ENCODE measurements around the gene RPS6KA5.

RPS6KA5 gene

DNA sequence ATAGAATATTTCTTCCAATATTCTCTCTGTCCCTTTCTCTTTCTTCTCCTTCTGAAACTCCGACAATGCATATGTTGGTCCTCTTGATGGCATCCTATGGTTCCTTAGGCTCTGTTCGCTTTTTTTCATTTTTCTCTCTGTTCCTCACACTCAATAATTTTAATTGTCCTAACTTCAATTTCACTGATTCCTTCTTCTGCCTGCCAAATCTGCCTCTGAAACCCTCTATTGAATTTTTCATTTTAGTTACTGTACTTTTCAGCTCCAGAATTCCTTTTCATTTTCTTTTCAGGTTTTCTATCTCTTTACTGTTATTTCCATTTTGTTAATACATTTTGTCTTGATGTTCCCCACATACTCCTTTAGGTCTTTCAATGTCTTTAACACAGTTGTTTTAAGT is 177.2 kb downstream of the RPS6KA5 start:
- ATAC-seq (ENCODE audit: insufficient read depth, low read depth) = no peak
- H4K20me1 ChIP-seq (ENCODE audit: insufficient read depth, low read length) = no peaks in the 10 kb centered on the region
- TF ChIP-seq, protein P1, sequence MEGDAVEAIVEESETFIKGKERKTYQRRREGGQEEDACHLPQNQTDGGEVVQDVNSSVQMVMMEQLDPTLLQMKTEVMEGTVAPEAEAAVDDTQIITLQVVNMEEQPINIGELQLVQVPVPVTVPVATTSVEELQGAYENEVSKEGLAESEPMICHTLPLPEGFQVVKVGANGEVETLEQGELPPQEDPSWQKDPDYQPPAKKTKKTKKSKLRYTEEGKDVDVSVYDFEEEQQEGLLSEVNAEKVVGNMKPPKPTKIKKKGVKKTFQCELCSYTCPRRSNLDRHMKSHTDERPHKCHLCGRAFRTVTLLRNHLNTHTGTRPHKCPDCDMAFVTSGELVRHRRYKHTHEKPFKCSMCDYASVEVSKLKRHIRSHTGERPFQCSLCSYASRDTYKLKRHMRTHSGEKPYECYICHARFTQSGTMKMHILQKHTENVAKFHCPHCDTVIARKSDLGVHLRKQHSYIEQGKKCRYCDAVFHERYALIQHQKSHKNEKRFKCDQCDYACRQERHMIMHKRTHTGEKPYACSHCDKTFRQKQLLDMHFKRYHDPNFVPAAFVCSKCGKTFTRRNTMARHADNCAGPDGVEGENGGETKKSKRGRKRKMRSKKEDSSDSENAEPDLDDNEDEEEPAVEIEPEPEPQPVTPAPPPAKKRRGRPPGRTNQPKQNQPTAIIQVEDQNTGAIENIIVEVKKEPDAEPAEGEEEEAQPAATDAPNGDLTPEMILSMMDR (IDR thresholded peaks at IDR 0.05; ENCODE audit: borderline replicate concordance, extremely low read depth, low read length, poor library complexity, severe bottlenecking) = no peak
- no peak for TF ChIP-seq EZH2 (IDR thresholded peaks at IDR 0.05; ENCODE audit: borderline replicate concordance, low read depth, low read length, severe bottlenecking)

DNA sequence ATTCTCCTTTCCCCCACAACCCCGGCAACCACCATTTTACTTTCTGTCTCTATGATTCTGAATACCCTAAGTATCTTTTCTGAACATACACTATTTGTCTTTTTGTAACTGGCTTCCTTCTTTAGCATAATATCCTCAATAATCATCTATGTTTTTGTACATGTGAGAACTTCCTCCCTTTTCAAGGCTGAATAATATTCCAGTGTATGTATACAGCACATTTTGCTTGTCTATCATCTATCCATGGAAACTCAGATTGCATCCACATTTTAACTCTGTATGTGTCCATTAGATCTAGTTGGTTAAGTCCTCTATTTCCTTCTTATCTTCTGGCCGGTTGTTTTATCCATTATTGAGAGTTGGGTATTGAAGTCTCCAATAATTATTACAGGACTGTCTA is 180.2 kb downstream of the RPS6KA5 start:
- no peak overlapping the region for H3K27ac ChIP-seq (ENCODE audit: low read length)
- no peaks in the 10 kb centered on the region for H3K27me3 ChIP-seq (ENCODE audit: insufficient read depth, low read length, poor library complexity)
- no peaks in the 10 kb centered on the region for H4K20me1 ChIP-seq (ENCODE audit: insufficient read depth, low read length)
- no peaks in the 10 kb centered on the region for H3K4me1 ChIP-seq (ENCODE audit: insufficient read depth, low read length)
- DNase-seq = no peak
- peaks cover 11% of the 10 kb centered on the region for H3K9me3 ChIP-seq (ENCODE audit: insufficient read depth, low read length, severe bottlenecking)
- H3K36me3 ChIP-seq (ENCODE audit: insufficient read depth, low read length) = peaks cover 9% of the 10 kb centered on the region
- no peak overlapping the region for H3K4me2 ChIP-seq (ENCODE audit: insufficient read depth, low read length)
- no peak overlapping the region for H3K4me3 ChIP-seq (ENCODE audit: low read depth in 1 of 2, low read length in 2 of 2)
- no peaks in the 10 kb centered on the region for H3K79me2 ChIP-seq (ENCODE audit: insufficient read depth, low read length)
- no peak for ATAC-seq (ENCODE audit: insufficient read depth, low read depth)
- no peak overlapping the region for H2AFZ ChIP-seq (ENCODE audit: low read depth, low read length)
- no peak for TF ChIP-seq EZH2 (IDR thresholded peaks at IDR 0.05; ENCODE audit: borderline replicate concordance, low read depth, low read length, severe bottlenecking)
- TF ChIP-seq, protein P1 (IDR thresholded peaks at IDR 0.05; ENCODE audit: borderline replicate concordance, extremely low read depth, low read length, poor library complexity, severe bottlenecking) = no peak
- no peak overlapping the region for H3K9ac ChIP-seq (ENCODE audit: low read depth, low read length)

More for the DNA sequence above, 177.2 kb downstream of the RPS6KA5 start:
- Histone ChIP-seq H3K36me3 (ENCODE audit: insufficient read depth, low read length) (peaks cover 9% of the 10 kb centered on the region), H2AFZ (ENCODE audit: low read depth, low read length) (no peak overlapping the region), H3K9ac (ENCODE audit: low read depth, low read length) (no peak overlapping the region), H3K4me1 (ENCODE audit: insufficient read depth, low read length) (no peaks in the 10 kb centered on the region), H3K27ac (ENCODE audit: low read length) (no peak overlapping the region), H3K4me3 (ENCODE audit: low read depth in 1 of 2, low read length in 2 of 2) (no peak overlapping the region), H3K9me3 (ENCODE audit: insufficient read depth, low read length, severe bottlenecking) (peaks cover 11% of the 10 kb centered on the region), H3K4me2 (ENCODE audit: insufficient read depth, low read length) (no peak overlapping the region), H3K79me2 (ENCODE audit: insufficient read depth, low read length) (no peaks in the 10 kb centered on the region), H3K27me3 (ENCODE audit: insufficient read depth, low read length, poor library complexity) (no peaks in the 10 kb centered on the region)
- DNase-seq = no peak

DNA sequence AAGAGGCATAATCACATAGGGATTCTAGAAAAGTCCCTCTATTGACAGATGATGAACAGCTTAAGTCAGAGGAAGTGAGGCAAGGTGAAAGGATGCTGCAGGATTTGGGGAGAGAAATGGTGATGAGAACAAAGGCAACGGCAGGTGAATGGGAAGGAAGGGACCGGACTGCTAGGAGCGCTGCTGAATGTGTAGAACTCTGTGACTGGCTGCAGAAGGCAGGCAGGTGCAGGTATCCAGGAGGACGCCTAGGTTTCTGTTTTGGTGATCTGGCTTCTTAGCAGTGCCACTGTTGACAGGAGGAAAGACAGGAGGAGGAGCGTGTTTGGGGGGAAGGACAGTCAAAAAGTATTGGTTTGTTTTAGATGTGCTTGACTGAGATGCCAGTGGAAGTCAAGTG is 185.8 kb downstream of the RPS6KA5 start:
- Histone ChIP-seq H4K20me1 (ENCODE audit: insufficient read depth, low read length) (no peaks in the 10 kb centered on the region), H3K9ac (ENCODE audit: low read depth, low read length) (no peak overlapping the region), H3K4me2 (ENCODE audit: insufficient read depth, low read length) (no peak overlapping the region), H3K4me1 (ENCODE audit: insufficient read depth, low read length) (no peaks in the 10 kb centered on the region), H3K27me3 (ENCODE audit: insufficient read depth, low read length, poor library complexity) (no peaks in the 10 kb centered on the region), H2AFZ (ENCODE audit: low read depth, low read length) (no peak overlapping the region), H3K9me3 (ENCODE audit: insufficient read depth, low read length, severe bottlenecking) (no peaks in the 10 kb centered on the region), H3K79me2 (ENCODE audit: insufficient read depth, low read length) (no peaks in the 10 kb centered on the region), H3K27ac (ENCODE audit: low read length) (no peak overlapping the region), H3K36me3 (ENCODE audit: insufficient read depth, low read length) (peaks cover 13% of the 10 kb centered on the region; the same call in 1 of the 2 replicates), H3K4me3 (ENCODE audit: low read depth in 1 of 2, low read length in 2 of 2) (no peak overlapping the region)
- DNase-seq (no peak), ATAC-seq (ENCODE audit: insufficient read depth, low read depth) (no peak)
- TF ChIP-seq EZH2 (IDR thresholded peaks at IDR 0.05; ENCODE audit: borderline replicate concordance, low read depth, low read length, severe bottlenecking) = no peak
- TF ChIP-seq, protein P1 (IDR thresholded peaks at IDR 0.05; ENCODE audit: borderline replicate concordance, extremely low read depth, low read length, poor library complexity, severe bottlenecking) = no peak
